Left renal cortex interstitium (tissue), 4 donors: ENCODE data around the gene PLEKHF1. TPM values are rescaled to one million over a fixed set of nuclear protein-coding genes. Genes with fewer than 3 reads are reported as not detected.

Experiments used
- DNase-seq, 4 donors: peaks; one replicate each; pipeline ENCODE4 v3.0.0-alpha.2; 2013; ENCODE audit warnings: low read depth in 4 of 4, low spot score in 2 of 4, missing footprints in 1 of 4
- polyA plus RNA-seq, 4 donors: library from polyadenylated mRNA; unstranded; fragments of 120-200 nt; gene quantifications; one replicate each; pipeline ENCODE4 v1.2.1, GENCODE V29; 2013; ENCODE audit not compliant: insufficient read length in 4 of 4

PLEKHF1 gene
- polyA plus RNA-seq, 4 donors: 1.1 to 2.7 (median 1.7) TPM

DNA sequence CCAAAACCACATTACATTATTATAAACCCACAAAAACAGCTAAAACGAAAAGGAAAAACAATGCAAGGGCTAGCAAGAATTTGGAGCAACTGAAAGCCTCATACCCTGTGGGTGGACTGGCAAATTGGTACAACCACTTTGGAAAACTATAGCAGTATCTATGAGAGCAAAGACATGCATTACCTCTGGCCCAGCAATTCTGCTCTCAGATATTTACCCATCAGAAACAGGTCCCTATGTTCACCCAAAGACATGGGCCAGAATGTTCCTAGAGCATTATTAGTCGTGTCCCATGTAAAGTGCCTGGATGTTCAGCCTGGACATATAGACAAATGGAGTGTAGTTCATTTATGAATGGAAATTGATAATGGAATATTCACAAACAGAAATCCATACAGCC, 31.3 kb upstream of the PLEKHF1 start:
- no peak for DNase-seq

- no peak for DNase-seq
Observed at GRCh38 chr19:29634423-29635130, 30.7 kb upstream of the PLEKHF1 start.

- DNase-seq: no peak
Observed at GRCh38 chr19:29635963-29636362, 29.3 kb upstream of the PLEKHF1 start.

GRCh38 chr19:29636553-29637360, 28.5 kb upstream of the PLEKHF1 start:
- no peak for DNase-seq

GRCh38 chr19:29639086-29639485, 26.2 kb upstream of the PLEKHF1 start:
- DNase-seq: no peak

- no peak for DNase-seq
Observed at GRCh38 chr19:29640231-29640630, 25.0 kb upstream of the PLEKHF1 start.

- DNase-seq: no peak
Observed at GRCh38 chr19:29641597-29641996, 23.7 kb upstream of the PLEKHF1 start.

DNA sequence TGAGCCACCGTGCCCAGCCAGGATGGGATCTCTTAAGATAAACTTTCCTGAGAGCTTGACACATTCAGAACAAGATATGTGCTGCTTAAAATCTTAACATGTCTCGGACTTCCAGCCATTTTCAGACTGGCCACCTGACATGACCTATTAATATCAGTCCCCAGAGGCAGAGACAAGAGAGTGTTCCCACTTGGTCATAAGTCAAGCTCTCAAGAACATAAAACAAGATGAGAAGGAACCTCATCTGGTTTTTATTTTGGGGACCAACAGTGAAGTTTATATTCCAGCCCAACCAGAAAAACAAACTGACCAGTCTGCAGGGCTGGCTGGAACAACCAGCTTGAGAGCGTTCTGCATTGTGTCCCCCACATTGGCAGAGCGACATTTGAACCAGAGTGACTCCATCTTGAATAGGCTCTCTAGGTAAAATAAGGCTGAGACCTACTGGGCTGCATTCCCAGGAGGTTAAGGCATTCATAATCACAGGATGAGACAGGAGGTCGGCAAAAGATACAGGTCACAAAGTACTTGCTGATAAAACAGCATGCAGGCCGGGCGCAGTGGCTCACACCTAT, 21.8 kb upstream of the PLEKHF1 start:
- DNase-seq: no peak

DNA sequence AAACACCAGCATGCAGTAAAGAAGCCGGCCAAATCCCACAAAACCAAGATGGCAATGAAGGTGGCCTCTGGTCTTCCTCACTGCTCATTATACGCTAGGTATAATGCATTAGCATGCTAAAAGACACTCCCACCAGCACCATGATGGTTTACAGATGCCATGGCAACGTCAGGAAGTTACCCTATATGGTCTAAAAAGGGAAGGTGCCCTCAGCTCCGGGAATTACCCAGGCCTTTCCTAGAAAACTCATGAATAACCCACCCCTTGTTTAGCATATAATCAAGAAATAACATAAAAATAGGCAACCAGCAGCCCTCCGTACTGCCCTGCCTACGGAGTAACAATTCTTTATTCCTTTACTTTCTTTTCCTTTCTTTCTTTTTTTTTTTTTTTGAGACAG, 21.1 kb upstream of the PLEKHF1 start:
- no peak for DNase-seq

DNA sequence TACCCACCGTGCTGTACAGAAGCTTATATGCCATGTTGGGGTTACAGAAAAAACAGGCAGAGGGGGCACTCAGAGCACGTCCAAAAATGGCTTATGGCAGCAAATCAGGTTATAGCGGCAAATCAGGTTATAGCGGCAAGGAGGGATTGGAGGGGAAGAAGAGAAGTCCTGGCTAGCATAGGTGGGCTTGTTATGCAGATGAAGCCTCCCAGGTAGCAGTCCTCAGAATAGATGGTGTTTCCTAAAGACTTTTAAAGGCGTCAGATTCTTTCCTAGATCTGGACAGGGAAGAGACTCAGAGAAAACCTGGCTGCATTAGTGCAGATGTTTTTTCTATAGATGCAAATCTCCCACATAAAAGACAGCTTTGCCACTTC, 19.8 kb upstream of the PLEKHF1 start:
- DNase-seq: no peak

- no peak for DNase-seq
Observed at GRCh38 chr19:29645911-29646310, 19.4 kb upstream of the PLEKHF1 start.

DNA sequence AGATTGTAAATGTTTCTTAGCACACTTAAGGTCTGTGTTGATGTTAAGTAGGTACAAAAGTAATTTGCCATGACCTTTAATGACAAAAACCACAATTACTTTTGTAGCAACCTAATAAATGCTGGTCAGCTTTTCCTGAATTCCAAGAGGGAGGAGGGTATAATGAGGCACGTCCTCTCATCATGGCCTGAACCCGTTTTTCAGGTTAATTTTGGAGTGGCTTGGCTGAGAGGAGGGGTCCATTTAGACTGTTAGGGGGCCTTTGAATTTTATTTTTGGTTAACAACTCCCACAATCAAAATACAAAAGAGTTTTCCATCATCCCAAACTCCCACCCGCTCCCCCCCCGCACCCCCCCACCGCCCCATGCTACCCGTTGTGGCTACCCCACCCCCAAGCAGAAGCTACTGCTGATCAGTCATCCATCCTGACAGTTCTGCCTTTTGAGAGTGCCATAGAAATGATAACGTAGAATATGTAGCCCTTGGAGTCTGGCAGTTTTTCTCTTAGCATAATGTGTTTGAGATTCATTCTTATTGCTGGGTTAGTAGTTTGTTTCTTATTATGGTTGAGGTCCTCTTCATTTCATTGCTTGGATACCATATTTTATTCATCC, 14.4 kb upstream of the PLEKHF1 start:
- DNase-seq: no peak

GRCh38 chr19:29651622-29652394, 13.5 kb upstream of the PLEKHF1 start:
- no peak for DNase-seq

DNA sequence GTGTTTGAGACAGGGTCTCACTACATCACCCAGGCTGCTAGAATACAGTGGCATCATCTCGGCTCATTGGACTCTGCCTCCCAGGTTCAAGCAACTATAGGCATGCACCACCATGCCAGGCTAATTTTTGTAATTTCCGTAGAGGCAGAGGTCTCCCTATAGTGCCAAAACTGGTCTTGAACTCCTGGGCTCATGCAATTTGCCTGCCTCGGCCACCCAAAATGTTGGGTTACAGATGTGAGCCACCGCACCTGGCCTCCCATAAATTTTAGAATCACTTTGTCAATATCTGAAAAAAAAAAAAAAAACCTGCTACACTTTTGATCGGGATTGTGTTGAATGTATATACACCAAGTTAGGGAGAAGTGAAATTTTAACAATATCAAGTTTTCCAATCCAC, 11.9 kb upstream of the PLEKHF1 start:
- no peak for DNase-seq

DNA sequence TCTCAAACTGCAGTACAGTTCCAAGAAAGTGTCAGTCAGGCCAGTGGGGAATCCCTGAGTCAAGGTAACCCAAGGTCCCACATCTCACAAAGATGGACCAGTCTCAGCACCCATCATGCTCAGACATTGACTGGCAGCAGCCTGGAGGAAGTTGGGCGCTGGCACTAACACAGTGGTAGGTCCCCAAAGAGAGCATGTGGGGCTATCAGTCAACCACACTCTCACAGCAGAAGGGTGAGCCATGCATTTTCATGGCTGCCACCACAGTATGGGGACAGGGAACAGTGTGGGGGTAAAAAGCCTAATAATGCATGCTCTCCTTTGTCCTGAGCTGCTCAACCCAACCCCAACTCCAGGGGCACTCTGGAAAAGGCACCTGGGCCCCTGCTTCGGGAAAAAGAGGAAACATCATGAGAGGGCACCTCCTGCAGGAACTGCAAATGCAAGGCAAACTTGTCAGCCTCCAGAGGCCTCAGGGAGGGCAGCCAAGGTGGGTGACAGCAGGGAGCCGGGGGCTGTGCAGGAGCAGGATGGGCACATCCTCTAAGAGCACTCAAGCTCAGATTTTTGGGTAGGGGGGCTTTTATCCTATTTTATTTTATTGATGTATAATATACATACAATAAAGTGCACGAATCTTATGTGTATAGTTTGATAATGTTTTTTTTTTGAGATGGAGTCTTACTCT, 9.5 kb upstream of the PLEKHF1 start:
- DNase-seq: no peak

- no peak for DNase-seq
Observed at GRCh38 chr19:29658221-29658991, 6.9 kb upstream of the PLEKHF1 start.

DNA sequence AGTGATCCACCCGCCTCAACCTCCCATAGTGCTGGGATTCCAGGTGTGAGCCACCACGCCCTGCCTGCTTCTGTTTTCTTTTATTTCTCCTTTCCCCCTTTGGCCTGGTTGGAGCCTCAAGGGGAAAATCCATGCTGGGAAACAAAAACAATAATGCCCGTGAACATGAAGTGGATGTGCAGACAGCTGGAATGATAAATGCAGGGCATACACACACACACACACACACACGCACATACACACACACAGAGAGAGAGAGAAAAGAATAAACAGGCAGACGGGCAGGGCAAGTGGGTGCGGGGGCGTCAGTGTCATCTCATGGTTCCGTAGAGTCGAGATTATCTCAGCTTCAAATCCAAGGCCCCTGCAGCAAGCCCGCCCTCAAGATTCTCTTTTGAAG, 4.4 kb upstream of the PLEKHF1 start:
- no peak for DNase-seq

- no peak for DNase-seq
Observed at GRCh38 chr19:29662278-29662603, 3.0 kb upstream of the PLEKHF1 start.

GRCh38 chr19:29662604-29663404, 2.5 kb upstream of the PLEKHF1 start:
- DNase-seq: no peak
